H1 (cell line): ENCODE results near the gene ERCC1. TPM values are rescaled to one million over a fixed set of nuclear protein-coding genes. Genes with fewer than 3 reads are reported as not detected.

Experiments
- CTCF ChIA-PET: fragments of 300-600 bp; sonication (Branson Sonifier 250); formaldehyde crosslinking; loops from one replicate; lab custom pipeline; 2021; ENCODE audit not compliant: partially characterized antibody; lab: Charles Lee
- POLR2A ChIA-PET: fragments of 300-600 bp; sonication (Branson Sonifier 250); formaldehyde crosslinking; loops from one replicate; lab custom pipeline; 2021; ENCODE audit warnings: inconsistent platforms; ENCODE audit not compliant: partially characterized antibody; lab: Charles Lee
- DNase-seq, 2 experiments: peaks; one replicate each; pipeline versions ENCODE4 v3.0.0 to v3.0.0-alpha.2; 2010 to 2022; ENCODE audit warnings: low spot score in 2 of 2, low read depth in 1 of 2, mixed read lengths in 1 of 2
- FAIRE-seq: peaks from 2 replicates; lab custom pipeline; 2011; peaks lifted over from hg19 to GRCh38; lab: Jason Lieb, UNC
- H2AFZ ChIP-seq: 2 replicates; pipeline ENCODE4 v1.8.1; 2012; ENCODE audit warnings: low read length, inconsistent platforms
- H2AK5ac ChIP-seq: 2 replicates; pipeline ENCODE4 v1.6.1; 2013; ENCODE audit warnings: low read depth, low read length
- H2BK120ac ChIP-seq: replicated peaks from 2 replicates; pipeline ENCODE3; 2013; ENCODE audit warnings: low read depth, low read length, inconsistent platforms
- H2BK12ac ChIP-seq: 2 replicates; pipeline ENCODE4 v1.6.1; 2013; ENCODE audit warnings: low read depth, low read length
- H2BK15ac ChIP-seq: 2 replicates; pipeline ENCODE4 v1.6.1; 2013; ENCODE audit warnings: low read length
- H2BK20ac ChIP-seq: 2 replicates; pipeline ENCODE4 v1.6.1; 2013; ENCODE audit warnings: low read length
- H2BK5ac ChIP-seq: 2 replicates; pipeline ENCODE4 v1.6.1; 2013; ENCODE audit warnings: low read depth, low read length
- H3K14ac ChIP-seq: 2 replicates; pipeline ENCODE4 v1.6.1; 2013; ENCODE audit warnings: inconsistent platforms; ENCODE audit not compliant: insufficient read length
- H3K18ac ChIP-seq: 2 replicates; pipeline ENCODE4 v1.6.1; 2013; ENCODE audit warnings: low read length; ENCODE audit errors: extremely low read depth
- H3K23ac ChIP-seq: 2 replicates; pipeline ENCODE4 v1.6.1; 2013; ENCODE audit warnings: inconsistent platforms; ENCODE audit not compliant: insufficient read length
- H3K23me2 ChIP-seq: 2 replicates; pipeline ENCODE4 v1.6.1; 2013; ENCODE audit warnings: low read depth, low read length
- H3K27ac ChIP-seq: 2 replicates; pipeline ENCODE4 v1.6.1; 2011; ENCODE audit warnings: low read depth, low read length, inconsistent platforms
- H3K27me3 ChIP-seq, 4 experiments: replicated peaks in 1 of 4; 1 replicate in 1 of 4; 2 replicates in 3 of 4; pipeline versions ENCODE4 v1.6.1 to v1.8.1; 2011 to 2013; ENCODE audit warnings: low read length in 3 of 4, mild to moderate bottlenecking in 3 of 4, inconsistent platforms in 2 of 4, mixed read lengths in 2 of 4, moderate library complexity in 1 of 4; ENCODE audit not compliant: control insufficient read depth in 3 of 4, insufficient read depth in 3 of 4; ENCODE audit errors: extremely low read depth in 1 of 4
- H3K36me3 ChIP-seq, 4 experiments: 2 replicates each; pipeline versions ENCODE4 v1.6.1 to v1.8.1; 2011 to 2013; ENCODE audit warnings: mild to moderate bottlenecking in 4 of 4, low read length in 3 of 4, moderate library complexity in 2 of 4, control low read depth in 1 of 4, inconsistent platforms in 1 of 4; ENCODE audit not compliant: insufficient read depth in 4 of 4, control insufficient read depth in 2 of 4
- H3K4ac ChIP-seq: replicated peaks from 2 replicates; pipeline ENCODE3; 2013; ENCODE audit warnings: low read length, low read depth, mixed read lengths, inconsistent platforms; ENCODE audit not compliant: insufficient read length
- H3K4me1 ChIP-seq, 4 experiments: replicated peaks in 1 of 4; 1 replicate in 1 of 4; 2 replicates in 3 of 4; pipeline versions ENCODE4 v1.6.1 to v1.8.1; 2011 to 2013; ENCODE audit warnings: low read length in 3 of 4, inconsistent platforms in 2 of 4, mixed read lengths in 1 of 4; ENCODE audit not compliant: insufficient read depth in 4 of 4, control insufficient read depth in 3 of 4
- H3K4me2 ChIP-seq, 2 experiments: 2 replicates each; pipeline versions ENCODE4 v1.6.1 to v1.8.1; 2011 to 2013; ENCODE audit warnings: low read depth in 2 of 2, low read length in 2 of 2, control low read depth in 1 of 2, inconsistent platforms in 1 of 2, mild to moderate bottlenecking in 1 of 2; ENCODE audit not compliant: insufficient read depth in 1 of 2
- H3K4me3 ChIP-seq, 4 experiments: fragments of 200-600, 300-600 bp in 1 of 4; sonication (generic), shearing (Covaris generic), sonication (Bioruptor Twin) in 1 of 4; 2 replicates each; pipeline versions ENCODE4 v1.5.1 to v1.8.1; 2011 to 2016; ENCODE audit warnings: low read length in 4 of 4, low read depth in 3 of 4, control low read depth in 2 of 4, inconsistent platforms in 2 of 4, mild to moderate bottlenecking in 2 of 4, mixed read lengths in 1 of 4, moderate library complexity in 1 of 4; ENCODE audit not compliant: insufficient read depth in 2 of 4; ENCODE audit errors: extremely low read depth in 1 of 4
- H3K56ac ChIP-seq: replicated peaks from 2 replicates; pipeline ENCODE3; 2013; ENCODE audit warnings: low read depth, mild to moderate bottlenecking, mixed read lengths, low read length, inconsistent platforms; ENCODE audit not compliant: insufficient read length
- H3K79me1 ChIP-seq: 2 replicates; pipeline ENCODE4 v1.6.1; 2013; ENCODE audit warnings: low read depth, low read length, control low read depth
- H3K79me2 ChIP-seq, 2 experiments: 2 replicates each; pipeline versions ENCODE4 v1.6.1 to v1.8.1; 2012 to 2013; ENCODE audit warnings: low read length in 2 of 2, mild to moderate bottlenecking in 2 of 2, inconsistent platforms in 1 of 2; ENCODE audit not compliant: insufficient read depth in 2 of 2, control insufficient read depth in 1 of 2
- H3K9ac ChIP-seq, 4 experiments: replicated peaks in 1 of 4; 1 replicate in 1 of 4; 2 replicates in 3 of 4; pipeline versions ENCODE4 v1.6.1 to v1.8.1; 2011 to 2013; ENCODE audit warnings: low read depth in 3 of 4, low read length in 3 of 4, control low read depth in 2 of 4, mild to moderate bottlenecking in 2 of 4, moderate library complexity in 2 of 4, inconsistent platforms in 1 of 4; ENCODE audit errors: extremely low read depth in 1 of 4
- H3K9me3 ChIP-seq, 2 experiments: 2 replicates each; pipeline versions ENCODE4 v1.6.1 to v1.8.1; 2012 to 2013; ENCODE audit warnings: mild to moderate bottlenecking in 2 of 2, moderate library complexity in 2 of 2, control low read depth in 1 of 2, inconsistent platforms in 1 of 2, low read depth in 1 of 2, low read length in 1 of 2, mixed read lengths in 1 of 2; ENCODE audit not compliant: insufficient read depth in 2 of 2
- H4K20me1 ChIP-seq, 2 experiments: replicated peaks in 1 of 2; 2 replicates each; pipeline versions ENCODE3 to v1.8.1; 2011 to 2013; ENCODE audit warnings: inconsistent platforms in 2 of 2, low read length in 2 of 2, mild to moderate bottlenecking in 1 of 2; ENCODE audit not compliant: insufficient read depth in 2 of 2, control insufficient read depth in 1 of 2
- H4K5ac ChIP-seq: 2 replicates; pipeline ENCODE4 v1.6.1; 2013; ENCODE audit warnings: low read length, low read depth, mixed read lengths, inconsistent platforms; ENCODE audit not compliant: insufficient read length
- H4K8ac ChIP-seq: 2 replicates; pipeline ENCODE4 v1.8.0; 2013; ENCODE audit warnings: mild to moderate bottlenecking, moderate library complexity, low read length, inconsistent platforms; ENCODE audit not compliant: insufficient read depth; ENCODE audit errors: extremely low read depth
- H4K91ac ChIP-seq: replicated peaks from 2 replicates; pipeline ENCODE3; 2013; ENCODE audit warnings: low read length, mixed read lengths, inconsistent platforms; ENCODE audit not compliant: insufficient read length
- BACH1 ChIP-seq: IDR thresholded peaks from 2 replicates; pipeline ENCODE4 v1.6.1; 2012; ENCODE audit warnings: low read length, improper control_type of control experiment
- CBX8 ChIP-seq: fragments of 300-800, 300-1000 bp; sonication (generic); IDR thresholded peaks from 2 replicates; pipeline ENCODE4 v1.7.1; 2016; ENCODE audit warnings: low read depth, low read length, borderline replicate concordance
- FOSL1 ChIP-seq: IDR thresholded peaks from 2 replicates; pipeline ENCODE4 v1.6.1; 2011; ENCODE audit warnings: mild to moderate bottlenecking, low read depth, low read length, moderate library complexity; ENCODE audit not compliant: insufficient read depth
- POLR2AphosphoS5 ChIP-seq: IDR thresholded peaks from 2 replicates; pipeline ENCODE4 v1.6.1; 2011; ENCODE audit warnings: low read depth, low read length
- SP1 ChIP-seq: IDR thresholded peaks from 2 replicates; pipeline ENCODE4 v1.6.1; 2011; ENCODE audit warnings: low read depth, low read length
- polyA plus RNA-seq, 7 experiments: library from polyadenylated mRNA; depleted of rRNA in 3 of 7; stranded (reverse) in 5 of 7; unstranded in 2 of 7; fragments of >200 nt in 5 of 7; fragments of 200-250 nt in 2 of 7; gene quantifications; 1 replicate in 5 of 7; 2 replicates in 1 of 7; 4 replicates in 1 of 7; pipeline versions ENCODE4 v1.2.1 to v1.2.3, GENCODE V29; 2011 to 2013; ENCODE audit warnings: missing spikeins in 2 of 7, mixed read lengths in 2 of 7
- total RNA-seq: library from RNA; stranded (reverse); fragmentation: NEBNext Ultra II Directional; extraction: Animal tissue kit (Norgen Biotek cat#: 25700); gene quantifications from 2 replicates; pipeline ENCODE4 v1.2.1, GENCODE V29; 2021
- TF ChIP-seq, protein P1 (sequence below): IDR thresholded peaks from 2 replicates; pipeline ENCODE4 v1.6.1; 2012; ENCODE audit warnings: inconsistent platforms

ERCC1 gene
- total and polyA plus RNA-seq, 2 of the 8 experiments (the other 6 are each of a cell fraction or from before 2014, with no cell fraction given) = 44.7 to 94.2 TPM

DNA sequence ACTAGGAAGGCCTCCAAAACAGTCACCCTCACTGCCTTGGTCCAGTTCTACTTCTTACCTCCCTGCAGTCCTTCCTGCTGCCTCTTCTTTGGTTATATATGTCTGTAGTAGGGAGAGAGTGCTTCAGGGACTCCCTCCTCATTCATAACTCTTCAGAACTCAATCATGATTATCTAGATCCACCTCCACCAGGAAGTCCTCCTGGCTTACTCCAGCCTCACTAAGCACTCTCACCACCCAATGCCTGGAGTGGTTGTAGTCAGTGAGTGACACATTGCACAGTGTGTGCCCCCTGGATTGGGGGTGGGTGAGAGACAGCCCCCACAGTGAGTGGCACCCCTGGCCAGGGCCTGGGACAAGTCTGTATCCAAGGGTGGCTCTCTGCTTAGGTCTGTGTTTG is 34.1 kb upstream of the ERCC1 start:
- no peak overlapping the region for H4K5ac ChIP-seq
- ChIA-PET POLR2A (interaction anchor here (1.6 to 3.0 kb wide), 2 partner anchors 11 to 42 kb away, joined by 5 to 41 read pairs; partner anchors contain the start of gene FOSB), CTCF (interaction anchor here (0.9 to 3.9 kb wide), 5 partner anchors 8 to 21 kb away, joined by 3 to 32 read pairs (median 5); partner anchors contain the start of gene FOSB)
- no peaks in the 10 kb centered on the region; a peak in 3 of 7 replicates for H3K27me3 ChIP-seq
- H2BK20ac ChIP-seq = no peak overlapping the region
- H3K4ac ChIP-seq = no peak overlapping the region
- H3K9ac ChIP-seq = no peak overlapping the region
- H2BK120ac ChIP-seq = no peak overlapping the region
- DNase-seq = no peak
- H2BK15ac ChIP-seq = peak overlapping the region; percentile 72; the same call in 1 of the 2 replicates
- no peaks in the 10 kb centered on the region for H3K9me3 ChIP-seq
- H3K14ac ChIP-seq = no peak overlapping the region
- H4K91ac ChIP-seq = no peak overlapping the region
- H3K56ac ChIP-seq = no peak overlapping the region
- H2AK5ac ChIP-seq = peak overlapping the region; percentile 45; the same call in 1 of the 2 replicates
- peaks cover 2% of the 10 kb centered on the region; the same call in 1 of the 2 replicates for H3K23me2 ChIP-seq
- TF ChIP-seq SP1 (no peak), POLR2AphosphoS5 (no peak), FOSL1 (no peak), BACH1 (no peak), CBX8 (no peak)
- TF ChIP-seq, protein P1, sequence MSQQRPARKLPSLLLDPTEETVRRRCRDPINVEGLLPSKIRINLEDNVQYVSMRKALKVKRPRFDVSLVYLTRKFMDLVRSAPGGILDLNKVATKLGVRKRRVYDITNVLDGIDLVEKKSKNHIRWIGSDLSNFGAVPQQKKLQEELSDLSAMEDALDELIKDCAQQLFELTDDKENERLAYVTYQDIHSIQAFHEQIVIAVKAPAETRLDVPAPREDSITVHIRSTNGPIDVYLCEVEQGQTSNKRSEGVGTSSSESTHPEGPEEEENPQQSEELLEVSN = no peak
- no peaks in the 10 kb centered on the region for H4K20me1 ChIP-seq
- no peak overlapping the region for H2BK5ac ChIP-seq
- no peak overlapping the region for H4K8ac ChIP-seq
- no peak overlapping the region for H2AFZ ChIP-seq
- no peaks in the 10 kb centered on the region for H3K79me2 ChIP-seq
- H3K4me3 ChIP-seq = no peak overlapping the region
- peaks cover 0 to 11% (median 5%) of the 10 kb centered on the region in 4 experiments; a peak in 5 of 7 replicates for H3K4me1 ChIP-seq
- H3K27ac ChIP-seq = no peak overlapping the region
- no peak overlapping the region for H3K4me2 ChIP-seq
- H3K79me1 ChIP-seq = no peaks in the 10 kb centered on the region; the same call in 1 of the 2 replicates
- no peak overlapping the region for H3K23ac ChIP-seq
- H2BK12ac ChIP-seq = no peak overlapping the region
- no peak for FAIRE-seq
- no peak overlapping the region for H3K18ac ChIP-seq
- H3K36me3 ChIP-seq = no peaks in the 10 kb centered on the region
